GM12878 (cell line): ENCODE results near the gene CACNA2D4.

Source experiments
- ATF3 ChIP-seq: IDR thresholded peaks from 2 replicates; pipeline ENCODE4 v1.6.1; 2011; ENCODE audit warnings: low read depth, mild to moderate bottlenecking, low read length, moderate library complexity, borderline replicate concordance; ENCODE audit errors: extremely low read depth
- CBX3 ChIP-seq: fragments of 200-600 bp; sonication (generic); IDR thresholded peaks from 2 replicates; pipeline ENCODE4 v1.6.1; 2016; ENCODE audit warnings: low read depth, borderline replicate concordance
- CREB1 ChIP-seq: IDR thresholded peaks from 2 replicates; pipeline ENCODE4 v1.6.1; 2012; ENCODE audit warnings: low read depth, mild to moderate bottlenecking, inconsistent platforms
- EED ChIP-seq: sonication (generic); IDR thresholded peaks from 2 replicates; pipeline ENCODE4 v1.6.1; 2016; ENCODE audit warnings: antibody characterized with exemption, low read depth
- EZH2 ChIP-seq: IDR thresholded peaks from 2 replicates; pipeline ENCODE4 v1.6.1; 2012; ENCODE audit warnings: low read depth, mild to moderate bottlenecking, control low read depth, inconsistent platforms, low read length, borderline replicate concordance; ENCODE audit not compliant: control insufficient read depth
- POLR2A ChIP-seq: IDR thresholded peaks from 2 replicates; pipeline ENCODE4 v1.6.1; 2011; ENCODE audit warnings: low read depth, mild to moderate bottlenecking, low read length
- REST ChIP-seq: IDR thresholded peaks from 2 replicates; pipeline ENCODE4 v1.6.1; 2012; ENCODE audit warnings: mild to moderate bottlenecking, low read depth, low read length
- TBL1XR1 ChIP-seq: IDR thresholded peaks from 2 replicates; pipeline ENCODE4 v1.6.1; 2012; ENCODE audit warnings: low read depth, low read length, improper control_type of control experiment
- USF2 ChIP-seq: IDR thresholded peaks from 2 replicates; pipeline ENCODE4 v1.6.1; 2011; ENCODE audit warnings: low read depth, low read length, improper control_type of control experiment, borderline replicate concordance
- YBX1 ChIP-seq: fragments of 450-650 bp; IDR thresholded peaks from 2 replicates; pipeline ENCODE4 v1.6.1; 2016; ENCODE audit warnings: antibody characterized with exemption
- ZNF687 ChIP-seq: fragments of 450-650 bp; IDR thresholded peaks from 2 replicates; pipeline ENCODE4 v1.6.1; 2017; ENCODE audit warnings: mild to moderate bottlenecking, moderate library complexity
- TF ChIP-seq, protein P1 (sequence below), 3 experiments: IDR thresholded peaks in 2 of 3; conservative IDR thresholded peaks in 1 of 3; 2 replicates each; pipeline ENCODE4 v1.5.1; 2011; ENCODE audit warnings: low read depth in 3 of 3, low read length in 3 of 3, mild to moderate bottlenecking in 3 of 3, control low read depth in 2 of 3, moderate library complexity in 2 of 3, inconsistent platforms in 1 of 3, mixed read lengths in 1 of 3; ENCODE audit not compliant: control insufficient read depth in 2 of 3, insufficient read depth in 1 of 3; ENCODE audit errors: extremely low read depth in 1 of 3

DNA sequence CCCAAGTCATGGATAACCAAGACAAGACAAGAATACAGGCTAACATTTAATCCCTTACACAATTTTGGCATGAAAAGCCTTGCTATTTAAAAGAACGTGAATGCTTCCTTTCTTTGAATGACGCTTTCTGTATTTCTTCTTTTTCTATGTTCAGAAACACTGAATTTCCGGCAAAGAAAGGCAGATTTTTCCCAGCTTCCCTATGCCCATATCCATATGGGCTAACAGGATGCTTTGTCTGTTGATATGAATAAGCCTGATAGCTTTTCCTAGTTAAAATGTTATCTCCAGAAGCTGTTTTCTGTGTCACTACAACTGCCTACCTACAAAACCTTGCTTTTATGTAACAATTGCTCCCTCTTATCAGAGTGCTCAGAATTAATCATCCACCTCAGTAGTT is 38.3 kb upstream of the CACNA2D4 start:
- TF ChIP-seq REST = no peak
- TF ChIP-seq CREB1 = no peak
- TF ChIP-seq USF2 = no peak
- TF ChIP-seq POLR2A = no peak
- TF ChIP-seq ATF3 = no peak
- TF ChIP-seq EED = no peak
- TF ChIP-seq, protein P1, sequence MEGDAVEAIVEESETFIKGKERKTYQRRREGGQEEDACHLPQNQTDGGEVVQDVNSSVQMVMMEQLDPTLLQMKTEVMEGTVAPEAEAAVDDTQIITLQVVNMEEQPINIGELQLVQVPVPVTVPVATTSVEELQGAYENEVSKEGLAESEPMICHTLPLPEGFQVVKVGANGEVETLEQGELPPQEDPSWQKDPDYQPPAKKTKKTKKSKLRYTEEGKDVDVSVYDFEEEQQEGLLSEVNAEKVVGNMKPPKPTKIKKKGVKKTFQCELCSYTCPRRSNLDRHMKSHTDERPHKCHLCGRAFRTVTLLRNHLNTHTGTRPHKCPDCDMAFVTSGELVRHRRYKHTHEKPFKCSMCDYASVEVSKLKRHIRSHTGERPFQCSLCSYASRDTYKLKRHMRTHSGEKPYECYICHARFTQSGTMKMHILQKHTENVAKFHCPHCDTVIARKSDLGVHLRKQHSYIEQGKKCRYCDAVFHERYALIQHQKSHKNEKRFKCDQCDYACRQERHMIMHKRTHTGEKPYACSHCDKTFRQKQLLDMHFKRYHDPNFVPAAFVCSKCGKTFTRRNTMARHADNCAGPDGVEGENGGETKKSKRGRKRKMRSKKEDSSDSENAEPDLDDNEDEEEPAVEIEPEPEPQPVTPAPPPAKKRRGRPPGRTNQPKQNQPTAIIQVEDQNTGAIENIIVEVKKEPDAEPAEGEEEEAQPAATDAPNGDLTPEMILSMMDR (IDR thresholded peaks at IDR 0.05 in 2 of 3, conservative IDR thresholded peaks at IDR 0.05 in 1 of 3; ENCODE audit: control insufficient read depth in 2 of 3, extremely low read depth in 1 of 3, insufficient read depth in 1 of 3, low read depth in 3 of 3, low read length in 3 of 3) = no peak
- TF ChIP-seq ZNF687 = no peak
- TF ChIP-seq EZH2 = no peak
- TF ChIP-seq TBL1XR1 = no peak
- TF ChIP-seq YBX1 = no peak
- TF ChIP-seq CBX3 = no peak
